Heart right ventricle (tissue), 16 donors: ENCODE results near the gene UTP18. TPM values are rescaled to one million over a fixed set of nuclear protein-coding genes. Genes with fewer than 3 reads are reported as not detected.
"Not testable (repeated sequence)": the region's sequence is repeated elsewhere in the genome, so short reads cannot be mapped to it uniquely, and the experiment has no call there.

Source experiments
- ATAC-seq, 8 donors: fragments of 200-7000 bp; cut with Tn5 transposase; one replicate each; pipeline ENCODE4 v1.9.1; 2020; ENCODE audit warnings: mild to moderate bottlenecking in 8 of 8, moderate library complexity in 8 of 8, moderate number of reproducible peaks in 1 of 8
- DNase-seq, 2 donors: peaks; one replicate each; pipeline ENCODE4 v3.0.0-alpha.2; 2020
- H3K27ac ChIP-seq, 10 donors: fragments of 200-600 bp; sonication (generic) in 2 of 10; one replicate each; pipeline versions ENCODE4 v1.5.0 to v1.8.0; 2020 to 2022; ENCODE audit warnings: mild to moderate bottlenecking in 3 of 10
- H3K27me3 ChIP-seq, 7 donors: fragments of 200-600 bp; one replicate each; pipeline ENCODE4 v1.8.0; 2021 to 2022; ENCODE audit warnings: mild to moderate bottlenecking in 2 of 7
- H3K36me3 ChIP-seq, 9 donors: fragments of 200-600 bp; sonication (generic) in 1 of 9; one replicate each; pipeline versions ENCODE4 v1.5.0 to v1.8.0; 2020 to 2022; ENCODE audit warnings: mild to moderate bottlenecking in 2 of 9
- H3K4me1 ChIP-seq, 9 donors: fragments of 200-600 bp; sonication (generic) in 1 of 9; one replicate each; pipeline versions ENCODE4 v1.5.0 to v1.8.0; 2020 to 2022; ENCODE audit warnings: mild to moderate bottlenecking in 4 of 9
- H3K4me3 ChIP-seq, 10 donors: fragments of 200-600 bp; sonication (generic) in 2 of 10; one replicate each; pipeline versions ENCODE4 v1.5.0 to v1.8.0; 2020 to 2022; ENCODE audit warnings: mild to moderate bottlenecking in 7 of 10, moderate library complexity in 2 of 10
- H3K9me3 ChIP-seq, 11 donors: fragments of 200-600 bp in 10 of 11; sonication (generic) in 2 of 11; one replicate each; pipeline versions ENCODE4 v1.5.0 to v1.8.0; 2013 to 2022; ENCODE audit warnings: mild to moderate bottlenecking in 2 of 11, control low read depth in 1 of 11, moderate library complexity in 1 of 11
- CTCF ChIP-seq, 9 donors: fragments of 200-600 bp; sonication (generic) in 2 of 9; IDR thresholded peaks; one replicate each; pipeline versions ENCODE4 v1.5.0 to v1.8.0; 2021 to 2022; ENCODE audit warnings: antibody characterized with exemption in 9 of 9, mild to moderate bottlenecking in 5 of 9, moderate library complexity in 1 of 9
- whole genome bisulfite sequencing, 2 donors: extraction: QIAGEN DNeasy Blood & Tissue Kit; methylation state at CpG; one replicate each; pipeline ENCODE4 v1.1.7; 2013; ENCODE audit warnings: inconsistent platforms in 1 of 2; 5-methylcytosine and 5-hydroxymethylcytosine counted together
- intact Hi-C, 10 donors: fragments of 100-400 bp; cut with DNase I; formaldehyde crosslinking; loops; one replicate each; pipeline versions ENCODE4 v1.11.1 to v1.14.2; 2022
- polyA plus RNA-seq, 2 donors: library from polyadenylated mRNA; stranded (reverse); fragments of 200-250 nt; gene quantifications; one replicate each; pipeline ENCODE4 v1.2.3, GENCODE V29; 2013
- total RNA-seq, 10 donors: library from RNA; stranded (reverse); fragmentation: NEBNext Ultra II Directional in 3 of 10; extraction: Animal tissue kit (Norgen Biotek cat#: 25700) in 3 of 10; gene quantifications; one replicate each; pipeline versions ENCODE4 v1.2.1 to v1.2.4, GENCODE V29; 2021 to 2023
- donor health status: Arrhythmogenic right ventricular cardiomyopathy.
- donor health status: ischemic (EF 13 %, LVEDD 7.1; RV severe dilation, severe dysfunction).
- donor health status: healthy with polysubstance abuse.
- donor health status: DM: no; HTN: yes; CAD: no.
- donor health status: DM: no; HTN: no; CAD: no.
- donor health status: ischemic (EF 25% LVEDD 6.9; RV normal size, moderate dysfunction).
- donor health status: ischemic (EF 25% LVEDD 5.7; RV mildly dilated, moderate dysfunction).
- donor health status: healthy.
- donor health status: DM: yes; HTN: yes; CAD: no.
- donor health status: Ischemic cardiomyopathy.
- donor health status: ischemic (EF 35%, LVEDD 5.7; RV mildly dilated, moderate dysfunction).
- donor health status: nonischemic (EF 11% LVEDD 7.7; RV severe dilation, severe dysfunction).
- donor health status: DM: yes; HTN: yes; CAD: no.
- donor health status: PGD.
- donor health status: ischemic (EF 29% LVEDD 5.4; RV normal size, mild dysfunction).
- donor health status: nonischemic (EF 23%, LVEDD 6.1; RV moderate dilation, normal function).

The UTP18 gene
- total and polyA plus RNA-seq, 12 donors, result 4.8 to 13.4 (median 8.1) TPM

- ATAC-seq (no peak), DNase-seq (no peak)
- peaks cover 0 to 3% (median 0%) of the 10 kb centered on the region in 11 donors for H3K9me3 ChIP-seq
- WGBS, 2 donors, result 65 to 77% methylated on average over 10 of the region's 10 CpGs
- H3K27me3 ChIP-seq, result no peaks in the 10 kb centered on the region
- H3K27ac ChIP-seq, result no peak overlapping the region
- H3K36me3 ChIP-seq, result peaks cover 0 to 48% (median 6%) of the 10 kb centered on the region in 9 donors
- H3K4me1 ChIP-seq, result no peaks in the 10 kb centered on the region
- peak; percentile 23 to 74 (median 60) for TF ChIP-seq CTCF (IDR thresholded peaks at IDR 0.05)
- H3K4me3 ChIP-seq, result no peak overlapping the region
- intact Hi-C loops, result loop anchor here in 4 of 10 donors (5.0 to 10.0 kb wide), 3 partner anchors 236 to 809 kb away; no protein-coding TSS in a partner anchor
Measured at GRCh38 chr17:51298508-51299371, 38.4 kb downstream of the UTP18 start.

- WGBS, 2 donors, result 93% methylated on average over 4 of the region's 4 CpGs
- peaks cover 0 to 38% (median 3%) of the 10 kb centered on the region in 9 donors for H3K36me3 ChIP-seq
- TF ChIP-seq CTCF (IDR thresholded peaks at IDR 0.05), result no peak
- ATAC-seq (no peak), DNase-seq (no peak)
- no peak overlapping the region for H3K4me3 ChIP-seq
- no peaks in the 10 kb centered on the region for H3K27me3 ChIP-seq
- H3K27ac ChIP-seq, result no peak overlapping the region
- intact Hi-C loops, result loop anchor here in 4 of 10 donors (5.0 to 10.0 kb wide), 3 partner anchors 235 to 807 kb away; no protein-coding TSS in a partner anchor
- no peaks in the 10 kb centered on the region for H3K4me1 ChIP-seq
- H3K9me3 ChIP-seq, result no peaks in the 10 kb centered on the region
Measured at GRCh38 chr17:51299859-51300258, 39.5 kb downstream of the UTP18 start.

GRCh38 chr17:51305182-51305581, 44.8 kb downstream of the UTP18 start:
- ATAC-seq, result no peak
- 92 to 94% methylated on average over 9 of the region's 9 CpGs for WGBS, 2 donors
- intact Hi-C loops, result no loop called here

GRCh38 chr17:51312003-51312402, 51.7 kb downstream of the UTP18 start:
- H3K4me3 ChIP-seq, H3K27ac ChIP-seq, H3K36me3 ChIP-seq, H3K27me3 ChIP-seq, ATAC-seq, intact Hi-C loops, DNase-seq, H3K4me1 ChIP-seq: not testable (repeated sequence)
- H3K9me3 ChIP-seq, result peaks cover 0 to 28% (median 4%) of the 10 kb centered on the region in 11 donors
- 85 to 95% methylated on average over 1 of the region's 1 CpG for WGBS, 2 donors

More at GRCh38 chr17:51305182-51305581, 44.8 kb downstream of the UTP18 start:
- no peak for DNase-seq
- H3K4me1 ChIP-seq, result no peaks in the 10 kb centered on the region
- no peak overlapping the region for H3K4me3 ChIP-seq
- peaks cover 0 to 16% (median 0%) of the 10 kb centered on the region in 11 donors for H3K9me3 ChIP-seq
- no peak overlapping the region for H3K27ac ChIP-seq
- H3K27me3 ChIP-seq, result no peaks in the 10 kb centered on the region
- TF ChIP-seq CTCF (IDR thresholded peaks at IDR 0.05), result no peak
- no peaks in the 10 kb centered on the region for H3K36me3 ChIP-seq

- WGBS, 2 donors, result 91 to 94% methylated on average over 1 of the region's 1 CpG
- peaks cover 0 to 11% (median 0%) of the 10 kb centered on the region in 7 donors for H3K27me3 ChIP-seq
- H3K4me3 ChIP-seq, result no peak overlapping the region
- H3K9me3 ChIP-seq, result peaks cover 0 to 24% (median 10%) of the 10 kb centered on the region in 11 donors
- ATAC-seq (no peak), DNase-seq (no peak)
- no peaks in the 10 kb centered on the region for H3K36me3 ChIP-seq
- intact Hi-C loops, result no loop called here
- H3K4me1 ChIP-seq, result no peaks in the 10 kb centered on the region
- H3K27ac ChIP-seq, result no peak overlapping the region
- no peak for TF ChIP-seq CTCF (IDR thresholded peaks at IDR 0.05)
Measured at GRCh38 chr17:51319186-51319585, 58.8 kb downstream of the UTP18 start.
